DMS 273 (cell line): ENCODE data around the gene DNAJC6.

Source experiments
- DNase-seq: peaks from one replicate; lab custom pipeline; 2025; ENCODE audit not compliant: unreplicated experiment; lab: John Stamatoyannopoulos, UW

DNAJC6 gene

GRCh38 chr1:65292861-65293593 lies 16.3 kb upstream of the DNAJC6 start:
- DNase-seq: no peak

GRCh38 chr1:65297706-65298105 lies 11.6 kb upstream of the DNAJC6 start:
- DNase-seq: peak; percentile 26

GRCh38 chr1:65299328-65299727 lies 10.0 kb upstream of the DNAJC6 start:
- DNase-seq: no peak

DNA sequence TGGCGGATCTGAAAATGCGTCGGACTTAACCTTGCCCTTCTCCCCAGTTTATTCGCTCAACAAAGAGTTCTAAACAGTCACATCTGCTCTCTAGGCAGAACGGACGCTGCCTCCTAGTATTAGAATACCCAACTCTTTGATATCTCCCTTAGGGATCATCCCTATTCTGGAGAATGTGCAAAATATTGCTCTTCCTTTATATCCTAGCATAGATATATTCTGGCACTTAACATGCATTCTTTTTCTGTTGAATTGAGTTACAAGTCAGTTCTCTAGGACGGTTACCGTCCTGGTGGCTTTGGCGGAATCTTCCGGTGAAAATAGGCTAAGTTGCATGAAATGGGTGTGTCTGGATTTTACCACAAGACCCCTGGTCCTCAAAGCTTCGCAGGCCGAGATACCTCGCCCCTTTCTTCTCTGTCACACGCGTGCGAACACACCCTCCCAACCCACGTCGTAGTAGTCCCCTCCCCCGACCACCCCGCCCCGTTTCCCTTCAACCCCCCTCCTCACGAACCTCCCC lies 501 bp upstream of the DNAJC6 start:
- no peak for DNase-seq

DNA sequence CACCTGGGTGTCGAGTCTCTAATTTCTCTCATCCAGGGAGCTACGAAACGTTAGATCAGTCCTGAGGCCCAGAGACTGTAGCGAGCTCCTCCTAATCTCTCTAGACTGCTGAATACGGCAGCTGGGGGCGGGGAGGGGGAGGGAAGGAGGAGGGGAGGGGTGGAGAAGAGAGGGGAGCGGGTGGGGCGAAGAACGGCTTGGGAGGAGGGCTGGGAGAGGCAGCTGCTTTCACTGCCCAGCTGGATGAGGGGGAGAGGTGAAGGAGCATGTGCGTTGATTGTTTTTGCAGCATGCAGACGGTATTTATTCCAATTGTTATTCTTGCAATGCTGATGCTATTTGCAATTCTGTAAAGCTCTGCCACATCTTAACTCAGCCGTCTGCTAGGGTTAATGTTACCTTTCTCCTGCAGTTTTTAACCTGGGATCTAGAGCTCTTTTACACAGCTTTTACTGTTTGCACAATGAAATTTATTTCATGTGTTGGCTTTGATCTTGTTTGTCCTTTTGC lies 790 bp downstream of the DNAJC6 start:
- DNase-seq: peak; percentile 93

DNA sequence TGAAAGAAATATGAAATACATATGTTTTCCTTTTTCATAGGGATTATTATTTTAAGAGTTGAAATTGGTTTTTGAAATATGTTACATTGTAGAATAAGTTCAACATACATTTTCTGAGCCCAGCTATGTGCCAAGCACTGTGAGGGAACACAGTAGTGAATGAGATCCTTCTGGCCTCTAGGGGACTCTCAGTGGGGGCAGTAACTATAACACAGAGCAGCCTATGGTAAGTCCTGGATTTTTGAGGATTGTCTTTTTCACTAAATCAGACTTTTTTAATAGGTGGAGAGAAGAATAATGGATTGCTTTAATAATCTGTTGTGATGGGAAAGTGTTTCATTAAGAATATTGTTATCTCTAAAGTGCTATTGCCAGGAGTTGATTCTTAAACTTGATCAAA lies 2.4 kb downstream of the DNAJC6 start:
- DNase-seq: peak; percentile 23

DNA sequence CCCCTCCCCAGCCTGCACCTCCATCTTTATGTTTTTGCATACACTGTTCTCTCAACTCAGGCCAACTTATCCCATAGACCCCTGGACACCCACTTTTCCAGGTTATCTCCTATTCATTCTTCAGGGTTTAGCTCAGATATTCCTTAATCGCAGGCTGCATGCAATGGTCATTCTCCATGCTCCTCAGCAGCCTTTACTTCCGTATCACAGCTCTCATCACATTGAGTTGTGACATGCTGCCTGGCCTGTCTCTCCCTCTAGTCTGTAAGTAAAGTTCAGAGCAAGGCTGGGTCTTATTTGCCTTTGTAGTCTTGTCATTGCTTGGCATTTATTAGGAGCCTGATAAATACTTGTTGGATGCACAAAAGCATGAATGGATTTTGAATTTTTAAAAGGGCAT lies 6.9 kb downstream of the DNAJC6 start:
- DNase-seq: peak; percentile 10

GRCh38 chr1:65317866-65318653 lies 8.7 kb downstream of the DNAJC6 start:
- peak; percentile 94 for DNase-seq

- peak; percentile 82 for DNase-seq
Measured at GRCh38 chr1:65319141-65319540, 9.8 kb downstream of the DNAJC6 start.

DNA sequence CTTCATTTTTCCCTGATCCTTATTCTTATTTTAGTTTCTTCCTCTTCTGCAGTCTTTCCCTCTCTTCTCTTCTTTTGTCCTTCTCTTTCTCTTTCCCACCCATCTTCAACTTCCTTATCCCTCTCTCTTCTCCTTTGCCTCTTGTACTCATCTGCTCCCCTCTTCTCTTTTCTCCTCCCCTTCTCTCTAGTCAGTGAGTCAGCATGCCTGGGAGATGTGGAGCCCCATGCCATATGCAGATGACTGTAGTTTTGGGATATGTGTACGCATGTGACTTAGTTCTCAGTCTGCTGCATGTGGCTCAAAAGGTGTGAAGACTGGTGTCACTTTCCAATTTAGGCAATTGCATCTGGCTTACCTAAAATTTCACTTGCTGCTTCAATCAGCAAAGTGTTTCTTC lies 10.4 kb downstream of the DNAJC6 start:
- DNase-seq: no peak

GRCh38 chr1:65321879-65322278 lies 12.5 kb downstream of the DNAJC6 start:
- DNase-seq: no peak

GRCh38 chr1:65323246-65323645 lies 13.9 kb downstream of the DNAJC6 start:
- no peak for DNase-seq

DNA sequence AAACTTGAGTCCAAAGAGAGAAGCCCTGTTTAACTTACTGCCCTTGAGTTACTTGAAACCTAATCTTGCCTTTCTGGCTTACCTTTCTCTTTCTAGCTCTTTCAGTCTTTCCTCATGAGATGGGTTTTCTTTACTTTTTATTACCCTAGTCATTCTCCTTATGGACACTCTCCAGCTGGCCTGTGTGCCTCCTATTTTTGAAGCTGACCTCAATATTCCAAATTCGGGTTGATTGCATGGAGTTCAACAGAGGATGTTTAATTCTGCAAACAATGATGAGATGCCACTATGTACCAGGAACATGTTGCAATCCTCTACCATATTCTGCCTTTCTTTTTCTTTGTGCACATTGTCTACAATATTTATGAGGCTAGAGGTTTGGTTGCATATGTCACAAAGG lies 20.7 kb downstream of the DNAJC6 start:
- no peak for DNase-seq

DNA sequence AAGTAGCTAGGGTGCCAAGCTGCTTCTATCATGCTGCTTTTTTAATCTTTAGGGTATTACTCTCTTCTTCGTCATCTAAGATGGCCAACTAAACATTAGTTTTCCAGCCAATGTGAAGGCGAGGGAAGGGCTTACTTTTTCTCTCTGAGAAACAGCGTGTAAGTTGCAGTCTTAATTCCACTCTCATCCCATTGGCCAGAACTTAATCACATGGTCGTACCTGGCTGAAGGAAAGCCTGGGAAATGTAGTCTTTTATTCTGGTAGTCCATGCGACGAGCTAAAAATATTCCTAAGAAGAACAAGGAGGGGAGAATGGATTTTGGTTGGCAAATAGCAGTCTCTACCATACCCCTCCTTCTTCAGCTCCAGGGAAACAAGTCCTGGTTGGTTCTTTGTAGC lies 21.5 kb downstream of the DNAJC6 start:
- no peak for DNase-seq

DNA sequence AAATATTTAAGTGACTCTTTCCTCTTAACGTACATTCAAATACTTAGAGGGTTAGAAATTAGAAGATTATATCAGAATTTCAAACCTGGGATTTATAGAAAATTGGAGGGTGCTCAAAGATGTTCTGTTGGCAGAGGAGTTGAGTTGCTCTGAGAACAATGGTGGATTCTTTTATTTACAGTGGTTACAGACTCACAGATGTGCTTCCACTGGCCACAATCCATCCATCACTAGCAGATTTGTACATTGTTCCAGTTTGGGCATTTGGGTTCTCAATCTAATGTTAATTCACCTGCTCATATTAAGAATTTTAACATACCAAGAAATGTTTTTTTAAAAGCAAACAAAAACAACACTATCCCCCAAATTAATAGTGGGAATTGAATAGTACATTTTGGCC lies 23.5 kb downstream of the DNAJC6 start:
- DNase-seq: no peak

GRCh38 chr1:65334081-65334480 lies 24.7 kb downstream of the DNAJC6 start:
- DNase-seq: no peak

DNA sequence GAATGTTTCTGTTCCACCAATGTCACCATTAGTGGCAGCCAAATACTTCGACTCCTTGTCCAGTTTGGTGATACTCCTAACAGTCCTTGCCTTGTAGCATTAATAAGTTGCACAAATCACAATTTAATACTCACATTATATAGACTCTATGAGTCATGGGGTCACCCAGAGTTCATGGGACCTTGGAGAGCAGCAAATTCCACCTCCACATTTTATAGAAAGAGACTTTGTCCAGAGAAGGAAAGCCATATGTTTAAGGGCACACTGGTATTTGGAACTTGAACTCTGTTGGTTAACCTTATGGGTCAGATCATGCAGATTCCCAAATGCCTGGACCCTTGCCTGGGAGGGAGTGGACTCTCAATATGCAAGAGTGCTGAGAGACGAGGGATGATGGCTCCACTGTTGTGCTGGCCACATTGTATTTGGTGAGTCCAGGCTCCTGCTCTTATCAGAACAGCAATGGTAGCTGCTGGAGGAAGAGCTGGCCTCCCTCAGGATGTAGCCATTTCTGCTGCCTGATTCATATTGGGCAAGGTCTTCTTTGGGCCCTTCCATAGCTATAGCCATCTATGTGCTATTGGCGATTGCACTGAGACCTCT lies 30.6 kb downstream of the DNAJC6 start:
- peak; percentile 11 for DNase-seq

- no peak for DNase-seq
Measured at GRCh38 chr1:65341381-65341780, 32.0 kb downstream of the DNAJC6 start.

GRCh38 chr1:65343286-65343685 lies 33.9 kb downstream of the DNAJC6 start:
- DNase-seq: no peak

GRCh38 chr1:65344171-65344814 lies 35.0 kb downstream of the DNAJC6 start:
- no peak for DNase-seq

DNA sequence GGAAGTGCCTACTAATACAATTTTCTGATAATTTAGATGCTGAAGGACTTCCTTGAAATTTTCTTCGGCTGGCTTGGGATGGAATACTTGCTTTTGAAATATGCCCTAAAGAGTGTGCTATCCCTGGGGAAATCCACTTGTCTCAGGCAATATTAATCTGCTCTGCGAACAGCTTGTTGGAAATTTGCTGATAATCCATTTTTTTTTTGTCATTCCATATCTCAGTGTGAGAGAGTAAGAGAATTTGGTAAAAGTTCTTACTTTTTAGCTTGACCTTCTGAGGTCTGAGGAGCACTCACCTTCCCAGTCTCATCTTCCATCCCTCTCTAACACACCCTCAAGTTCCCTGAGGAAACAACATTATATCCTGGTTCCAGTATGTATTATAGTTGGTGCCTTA lies 36.8 kb downstream of the DNAJC6 start:
- DNase-seq: no peak
